ENCODE measurements around the gene SETD2.

SETD2 gene

GRCh38 chr3:46996689-46997452, 167.0 kb downstream of the SETD2 start:
- no peak for DNase-seq

- no peak for DNase-seq
Measured at GRCh38 chr3:46995901-46996562, 167.9 kb downstream of the SETD2 start.

- no peak for DNase-seq
Measured at GRCh38 chr3:46994801-46995731, 168.8 kb downstream of the SETD2 start.

- no peak for DNase-seq
Measured at GRCh38 chr3:46993986-46994385, 169.9 kb downstream of the SETD2 start.

GRCh38 chr3:46993292-46993691, 170.6 kb downstream of the SETD2 start:
- no peak for DNase-seq

GRCh38 chr3:46992231-46992630, 171.7 kb downstream of the SETD2 start:
- DNase-seq = no peak

GRCh38 chr3:46991406-46992165, 172.3 kb downstream of the SETD2 start:
- no peak for DNase-seq

- no peak for DNase-seq
Measured at GRCh38 chr3:46990573-46991374, 173.1 kb downstream of the SETD2 start.

- no peak for DNase-seq
Measured at GRCh38 chr3:46989146-46989810, 174.6 kb downstream of the SETD2 start.

GRCh38 chr3:46988616-46989015, 175.3 kb downstream of the SETD2 start:
- DNase-seq = no peak

GRCh38 chr3:46987743-46988401, 176.0 kb downstream of the SETD2 start:
- DNase-seq = no peak

- no peak for DNase-seq
Measured at GRCh38 chr3:46987319-46987742, 176.6 kb downstream of the SETD2 start.

- DNase-seq = no peak
Measured at GRCh38 chr3:46986782-46987310, 177.1 kb downstream of the SETD2 start.

GRCh38 chr3:46986055-46986730, 177.7 kb downstream of the SETD2 start:
- DNase-seq = no peak

GRCh38 chr3:46985588-46985987, 178.3 kb downstream of the SETD2 start:
- no peak for DNase-seq

GRCh38 chr3:46984591-46985459, 179.1 kb downstream of the SETD2 start:
- DNase-seq = no peak

GRCh38 chr3:46982546-46982945, 181.4 kb downstream of the SETD2 start:
- DNase-seq = no peak

GRCh38 chr3:46981932-46982471, 181.9 kb downstream of the SETD2 start:
- no peak for DNase-seq

Data from COR-L47 (cell line).